CD4-positive, alpha-beta T cell (primary cell): ENCODE data around the gene GPR61. TPM values are rescaled to one million over a fixed set of nuclear protein-coding genes. Genes with fewer than 3 reads are reported as not detected.

Source experiments
- ATAC-seq: fragments of 200-7000 bp; cut with Tn5 transposase; one replicate; pipeline ENCODE4 v1.10.0; 2022; ENCODE audit warnings: mild to moderate bottlenecking; ENCODE audit not compliant: poor library complexity
- CTCF ChIA-PET: fragments of 350-600 bp; sonication (Branson Sonifier 250); formaldehyde crosslinking; loops from one replicate; lab custom pipeline; 2021; ENCODE audit warnings: antibody characterized with exemption, inconsistent platforms; lab: Charles Lee
- POLR2A ChIA-PET: fragments of 350-600 bp; sonication (Branson Sonifier 250); formaldehyde crosslinking; loops from one replicate; lab custom pipeline; 2021; ENCODE audit warnings: antibody characterized with exemption, inconsistent platforms; lab: Charles Lee
- DNase-seq, 14 experiments: peaks; one replicate each; pipeline ENCODE4 v3.0.0-alpha.2; 2013 to 2020; ENCODE audit warnings: mixed read lengths in 2 of 14
- H3K27ac ChIP-seq, 2 donors: one replicate each; pipeline versions ENCODE4 v1.5.1 to v1.7.0; 2013; ENCODE audit warnings: low read length in 2 of 2, low read depth in 1 of 2, mild to moderate bottlenecking in 1 of 2
- H3K27me3 ChIP-seq, 2 experiments: 1 replicate in 1 of 2; 2 replicates in 1 of 2; pipeline versions ENCODE4 v1.6.1 to v1.7.0; 2013; ENCODE audit warnings: low read length in 2 of 2, control low read depth in 1 of 2, mild to moderate bottlenecking in 1 of 2, moderate library complexity in 1 of 2; ENCODE audit not compliant: insufficient read depth in 2 of 2, control insufficient read depth in 1 of 2
- H3K36me3 ChIP-seq: one replicate; pipeline ENCODE4 v1.6.1; 2013; ENCODE audit warnings: low read length, control low read depth; ENCODE audit not compliant: insufficient read depth
- H3K4me1 ChIP-seq: one replicate; pipeline ENCODE4 v1.6.1; 2013; ENCODE audit warnings: low read length, control low read depth; ENCODE audit not compliant: insufficient read depth
- H3K4me3 ChIP-seq: one replicate; pipeline ENCODE4 v1.5.1; 2013; ENCODE audit warnings: mild to moderate bottlenecking, low read length, moderate library complexity
- H3K9me3 ChIP-seq, 2 experiments: 1 replicate in 1 of 2; 2 replicates in 1 of 2; pipeline versions ENCODE4 v1.6.1 to v1.7.0; 2013; ENCODE audit warnings: low read length in 2 of 2, mild to moderate bottlenecking in 2 of 2, control low read depth in 1 of 2, moderate library complexity in 1 of 2; ENCODE audit not compliant: control insufficient read depth in 1 of 2, insufficient read depth in 1 of 2
- H3K27ac Mint-ChIP-seq: one replicate; pipeline ENCODE4 v1.8.0; 2020; ENCODE audit warnings: mixed read lengths
- H3K27me3 Mint-ChIP-seq: one replicate; pipeline ENCODE4 v1.8.0; 2021; ENCODE audit warnings: mixed read lengths
- H3K36me3 Mint-ChIP-seq: one replicate; pipeline ENCODE4 v1.8.0; 2021; ENCODE audit warnings: low read depth, mixed read lengths
- H3K4me1 Mint-ChIP-seq: one replicate; pipeline ENCODE4 v1.8.0; 2021; ENCODE audit warnings: low read depth, mixed read lengths
- H3K4me3 Mint-ChIP-seq: one replicate; pipeline ENCODE4 v1.8.0; 2020; ENCODE audit warnings: mild to moderate bottlenecking, mixed read lengths
- H3K9me3 Mint-ChIP-seq: one replicate; pipeline ENCODE4 v1.8.0; 2020; ENCODE audit warnings: mixed read lengths
- intact Hi-C, 2 experiments: fragments of 100-400 bp; cut with DNase I in 1 of 2; cut with micrococcal nuclease in 1 of 2; formaldehyde crosslinking; loops; one replicate each; pipeline versions ENCODE4 v1.15.1 to v1.9.0; 2023 to 2025; cut with DNase I, micrococcal nuclease
- polyA plus RNA-seq, 2 donors: library from polyadenylated mRNA; unstranded; fragments of 120-200 nt; gene quantifications; one replicate each; pipeline ENCODE4 v1.2.1, GENCODE V29; 2013
- total RNA-seq, 174 experiments: library from RNA in 2 of 174; stranded (reverse) in 2 of 174; gene quantifications; one replicate each; pipeline ENCODE4 v1.2.3 and lab custom pipeline; 2021 to 2026
- TF ChIP-seq, protein P1 (sequence below): fragments of 200-600 bp; IDR thresholded peaks from one replicate; pipeline ENCODE4 v1.8.0; 2022; ENCODE audit warnings: antibody characterized with exemption, mild to moderate bottlenecking

The GPR61 gene, protein sequence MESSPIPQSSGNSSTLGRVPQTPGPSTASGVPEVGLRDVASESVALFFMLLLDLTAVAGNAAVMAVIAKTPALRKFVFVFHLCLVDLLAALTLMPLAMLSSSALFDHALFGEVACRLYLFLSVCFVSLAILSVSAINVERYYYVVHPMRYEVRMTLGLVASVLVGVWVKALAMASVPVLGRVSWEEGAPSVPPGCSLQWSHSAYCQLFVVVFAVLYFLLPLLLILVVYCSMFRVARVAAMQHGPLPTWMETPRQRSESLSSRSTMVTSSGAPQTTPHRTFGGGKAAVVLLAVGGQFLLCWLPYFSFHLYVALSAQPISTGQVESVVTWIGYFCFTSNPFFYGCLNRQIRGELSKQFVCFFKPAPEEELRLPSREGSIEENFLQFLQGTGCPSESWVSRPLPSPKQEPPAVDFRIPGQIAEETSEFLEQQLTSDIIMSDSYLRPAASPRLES
- total RNA-seq (under 1 TPM; 0.53 to 0.85 TPM), total RNA-seq (lab: John Stamatoyannopoulos, UW) (0 to 1.00 (median 0.22) reads per million in 172 experiments)
- 1.1 TPM for polyA plus RNA-seq (2013, experiment 1 of 2)
- 1.4 TPM for polyA plus RNA-seq (2013, experiment 2 of 2)

DNA sequence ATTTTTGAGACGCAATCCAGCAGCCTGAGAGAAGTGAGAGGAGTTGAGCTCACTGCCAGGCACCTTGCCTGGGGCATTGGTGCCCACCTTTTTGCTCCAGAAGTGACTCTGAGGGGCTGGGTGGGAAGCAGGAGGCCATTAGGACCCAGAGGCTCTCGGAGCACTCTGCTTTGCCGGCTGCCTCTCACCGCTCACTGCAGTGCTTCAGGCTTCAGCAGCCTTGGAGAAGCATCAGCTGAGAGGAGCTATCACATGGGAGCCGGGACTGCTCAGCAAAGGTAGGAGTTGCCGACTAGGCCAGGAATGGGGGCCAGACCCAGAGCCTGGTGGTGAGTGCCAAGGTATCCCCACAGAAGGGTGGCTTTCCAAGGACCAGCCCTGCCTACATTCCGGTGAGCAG lies at the start of gene GPR61:
GPR61 (plus strand) TSS at position 197 of the 400 bp plus-strand sequence. CDS start 3,151 bp downstream, outside the sequence.
- CTCF ChIA-PET: interaction anchor here (2.1 kb wide), 1 partner anchor 100 kb away, joined by 6 read pairs; no protein-coding TSS in a partner anchor
- H3K4me1 Mint-ChIP-seq: no peaks in the 10 kb centered on the region
- no peaks in the 10 kb centered on the region for H3K27me3 ChIP-seq
- POLR2A ChIA-PET: no interaction called here
- intact Hi-C loops: no loop called here
- H3K4me3 ChIP-seq: no peak within 1 kb of the TSS
- no peaks in the 10 kb centered on the region for H3K36me3 Mint-ChIP-seq
- H3K27ac Mint-ChIP-seq: no peak within 1 kb of the TSS
- DNase-seq (no peak), ATAC-seq (no peak)
- no peak within 1 kb of the TSS for H3K4me3 Mint-ChIP-seq
- no peaks in the 10 kb centered on the region for H3K4me1 ChIP-seq
- no peaks in the 10 kb centered on the region for H3K9me3 Mint-ChIP-seq
- TF ChIP-seq, protein P1, sequence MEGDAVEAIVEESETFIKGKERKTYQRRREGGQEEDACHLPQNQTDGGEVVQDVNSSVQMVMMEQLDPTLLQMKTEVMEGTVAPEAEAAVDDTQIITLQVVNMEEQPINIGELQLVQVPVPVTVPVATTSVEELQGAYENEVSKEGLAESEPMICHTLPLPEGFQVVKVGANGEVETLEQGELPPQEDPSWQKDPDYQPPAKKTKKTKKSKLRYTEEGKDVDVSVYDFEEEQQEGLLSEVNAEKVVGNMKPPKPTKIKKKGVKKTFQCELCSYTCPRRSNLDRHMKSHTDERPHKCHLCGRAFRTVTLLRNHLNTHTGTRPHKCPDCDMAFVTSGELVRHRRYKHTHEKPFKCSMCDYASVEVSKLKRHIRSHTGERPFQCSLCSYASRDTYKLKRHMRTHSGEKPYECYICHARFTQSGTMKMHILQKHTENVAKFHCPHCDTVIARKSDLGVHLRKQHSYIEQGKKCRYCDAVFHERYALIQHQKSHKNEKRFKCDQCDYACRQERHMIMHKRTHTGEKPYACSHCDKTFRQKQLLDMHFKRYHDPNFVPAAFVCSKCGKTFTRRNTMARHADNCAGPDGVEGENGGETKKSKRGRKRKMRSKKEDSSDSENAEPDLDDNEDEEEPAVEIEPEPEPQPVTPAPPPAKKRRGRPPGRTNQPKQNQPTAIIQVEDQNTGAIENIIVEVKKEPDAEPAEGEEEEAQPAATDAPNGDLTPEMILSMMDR: no peak
- no peak within 1 kb of the TSS for H3K27ac ChIP-seq
- H3K9me3 ChIP-seq: no peaks in the 10 kb centered on the region
- no peaks in the 10 kb centered on the region for H3K36me3 ChIP-seq
- H3K27me3 Mint-ChIP-seq: no peaks in the 10 kb centered on the region

DNA sequence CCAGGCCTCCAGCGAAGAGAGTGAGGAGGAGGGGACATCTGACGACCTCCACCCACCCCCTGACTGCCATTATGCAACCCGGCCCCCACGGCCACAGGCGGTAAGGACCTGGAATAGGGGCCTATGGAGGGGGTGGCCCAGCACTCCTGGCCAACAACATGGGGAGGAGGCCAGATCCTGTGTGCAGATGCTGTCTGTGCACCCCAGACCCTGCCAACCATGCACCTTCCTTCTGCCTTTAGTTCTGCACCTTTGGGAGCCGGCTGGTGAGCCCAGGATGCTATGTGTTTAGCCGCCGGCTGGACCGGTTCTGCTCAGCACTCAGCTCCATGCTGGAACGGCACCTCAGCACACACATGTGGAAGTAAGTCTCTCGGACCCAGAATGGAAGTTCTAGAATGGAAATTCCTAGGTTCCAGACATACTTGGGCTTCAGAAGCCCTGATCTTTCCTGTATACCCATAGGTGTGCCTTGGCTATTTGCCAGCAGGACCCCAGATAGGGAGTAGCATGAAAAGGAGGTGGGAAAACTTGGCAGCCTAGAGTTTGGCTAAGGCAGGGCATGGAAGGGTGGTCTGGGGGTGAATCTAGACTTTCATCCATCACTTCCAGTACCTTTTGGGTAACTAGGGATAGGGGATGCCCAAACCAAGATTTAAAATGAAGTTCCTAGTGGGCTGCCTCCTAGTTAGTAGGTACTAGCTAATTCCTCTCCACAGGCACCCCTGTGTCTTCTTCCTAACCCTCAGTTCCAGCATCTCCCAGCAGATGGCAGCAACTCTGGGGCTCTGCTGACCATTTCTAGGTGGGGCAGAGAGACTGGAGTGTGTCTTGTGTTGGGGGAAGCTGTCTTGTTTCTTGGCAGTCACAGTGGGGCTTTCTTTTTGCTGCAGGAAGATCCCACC lies 49.4 kb upstream of the GPR61 start:
- H3K27me3 Mint-ChIP-seq: no peaks in the 10 kb centered on the region
- H3K4me1 Mint-ChIP-seq: peaks cover 29% of the 10 kb centered on the region
- ChIA-PET POLR2A (interaction anchor here (0.9 to 22.6 kb wide), 5 partner anchors 10 to 58 kb away, joined by 3 to 318 read pairs (median 6); partner anchors contain the start of genes AMIGO1 and GNAI3), CTCF (interaction anchor here (0.6 to 24.2 kb wide), 19 partner anchors 9 to 76 kb away, joined by 3 to 474 read pairs (median 4); partner anchors contain the start of genes AMIGO1 and PSMA5)
- Histone ChIP-seq H3K4me3 (no peak overlapping the region), H3K9me3 (no peaks in the 10 kb centered on the region), H3K27ac (no peak overlapping the region), H3K27me3 (no peaks in the 10 kb centered on the region), H3K36me3 (peaks cover 22% of the 10 kb centered on the region), H3K4me1 (peaks cover 25% of the 10 kb centered on the region)
- ATAC-seq: peak; percentile 35
- no peaks in the 10 kb centered on the region for H3K9me3 Mint-ChIP-seq
- peak; percentile 58 to 83 (median 72) for DNase-seq
- peak overlapping the region; percentile 47 for H3K27ac Mint-ChIP-seq
- H3K4me3 Mint-ChIP-seq: peak overlapping the region; percentile 82
- intact Hi-C loops: loop anchor here (1.0 to 5.0 kb wide), 4 partner anchors 42 to 228 kb away; no protein-coding TSS in a partner anchor
- TF ChIP-seq, protein P1: peak; percentile 74
- H3K36me3 Mint-ChIP-seq: peaks cover 40% of the 10 kb centered on the region

DNA sequence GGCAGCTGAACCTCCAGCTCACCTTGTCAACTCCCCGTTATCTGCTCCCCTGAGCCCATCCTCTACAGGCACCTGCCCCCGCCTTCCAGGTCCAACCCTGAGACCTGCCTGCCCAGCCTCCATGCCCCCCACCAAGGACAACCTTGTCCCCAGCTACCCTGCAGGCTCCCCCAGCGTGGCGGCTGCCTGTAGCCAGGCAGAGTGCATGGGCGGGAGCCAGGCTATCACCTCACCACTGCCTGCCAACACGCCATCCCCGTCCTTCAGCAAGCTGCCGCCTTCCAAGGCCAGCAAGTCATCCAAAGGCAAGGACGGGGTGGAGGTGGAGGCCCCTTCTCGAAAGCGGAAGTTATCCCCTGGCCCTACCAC lies 48.8 kb upstream of the GPR61 start:
- ChIA-PET CTCF (interaction anchor here (0.6 to 24.2 kb wide), 17 partner anchors 9 to 77 kb away, joined by 3 to 474 read pairs (median 5); partner anchors contain the start of genes AMIGO1 and PSMA5), POLR2A (interaction anchor here (0.9 to 22.6 kb wide), 4 partner anchors 9 to 57 kb away, joined by 3 to 318 read pairs (median 6); partner anchors contain the start of gene GNAI3)
- peak overlapping the region; percentile 82 for H3K4me3 Mint-ChIP-seq
- no peak overlapping the region for H3K4me3 ChIP-seq
- no peaks in the 10 kb centered on the region for H3K27me3 Mint-ChIP-seq
- peaks cover 28% of the 10 kb centered on the region for H3K36me3 ChIP-seq
- no peaks in the 10 kb centered on the region for H3K9me3 Mint-ChIP-seq
- H3K4me1 ChIP-seq: peaks cover 32% of the 10 kb centered on the region
- H3K27ac ChIP-seq: no peak overlapping the region
- H3K4me1 Mint-ChIP-seq: peaks cover 31% of the 10 kb centered on the region
- H3K9me3 ChIP-seq: no peaks in the 10 kb centered on the region
- intact Hi-C loops: loop anchor here (1.0 to 5.0 kb wide), 4 partner anchors 41 to 229 kb away; no protein-coding TSS in a partner anchor
- ATAC-seq (no peak), DNase-seq (no peak)
- TF ChIP-seq, protein P1: peak; percentile 19
- peak overlapping the region; percentile 47 for H3K27ac Mint-ChIP-seq
- H3K36me3 Mint-ChIP-seq: peaks cover 44% of the 10 kb centered on the region
- no peaks in the 10 kb centered on the region for H3K27me3 ChIP-seq
